GM18907 (cell line): Measurements from ENCODE around the gene SERPINC1.
"Not testable (repeated sequence)": the region's sequence is repeated elsewhere in the genome, so short reads cannot be mapped to it uniquely, and the experiment has no call there.

Source experiments
- ATAC-seq: cut with Tn5 transposase; IDR thresholded peaks from one replicate; pipeline ENCODE4 v1.9.1; 2021; ENCODE audit warnings: mild to moderate bottlenecking, moderate library complexity; ENCODE audit not compliant: unreplicated experiment

Gene SERPINC1

GRCh38 chr1:173863224-173864161, 53.6 kb downstream of the SERPINC1 start:
- no peak for ATAC-seq

DNA sequence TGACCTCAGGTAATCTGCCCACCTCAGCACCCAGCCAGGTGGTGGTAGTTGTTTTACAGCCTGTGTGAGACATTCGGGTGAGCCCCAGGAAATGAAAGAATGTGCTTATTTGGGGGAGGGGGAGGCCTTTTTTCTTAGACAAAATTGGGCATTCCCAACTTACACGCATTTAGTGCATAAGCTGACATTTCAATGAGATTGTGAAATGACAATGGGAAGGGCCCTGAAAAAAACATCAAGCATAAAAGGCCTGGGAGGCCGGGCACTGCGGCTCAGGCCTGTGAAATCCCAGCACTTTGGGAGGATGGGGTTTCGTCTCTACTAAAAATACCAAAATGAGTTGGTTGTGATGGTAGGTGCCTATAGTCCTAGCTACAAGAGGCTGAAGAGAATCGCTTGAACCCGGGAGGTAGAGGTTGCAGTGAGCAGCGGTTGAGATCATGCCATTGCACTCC, 54.3 kb downstream of the SERPINC1 start:
- no peak for ATAC-seq

DNA sequence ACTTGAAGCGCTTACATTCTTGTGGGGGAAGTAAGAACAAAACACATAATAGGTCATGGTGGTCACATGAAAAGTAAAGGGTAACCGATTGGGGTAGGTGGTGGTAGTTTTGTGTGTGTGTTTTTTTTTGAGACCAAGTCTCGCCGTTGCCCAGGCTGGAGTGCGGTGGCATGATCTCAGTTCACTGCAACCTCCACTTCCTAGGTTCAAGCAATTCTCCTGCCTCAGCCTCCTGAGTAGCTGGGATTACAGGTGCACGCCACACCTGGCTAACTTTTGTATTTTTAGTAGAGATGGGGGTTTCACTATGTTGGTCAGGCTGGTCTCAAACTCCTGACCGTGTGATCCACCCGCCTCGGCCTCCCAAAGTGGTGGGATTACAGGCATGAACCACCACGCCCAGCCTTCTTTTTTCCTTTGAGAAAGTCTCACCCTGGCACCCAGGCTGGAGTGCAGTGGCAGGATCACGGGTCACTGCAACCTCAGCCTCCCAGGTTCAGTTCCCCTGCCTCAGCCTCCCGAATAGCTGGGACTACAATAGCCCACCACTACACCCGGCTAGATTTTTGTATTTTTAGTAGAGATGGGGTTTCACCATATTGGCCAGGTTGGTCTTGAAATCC, 54.9 kb downstream of the SERPINC1 start:
- ATAC-seq: not testable (repeated sequence)

DNA sequence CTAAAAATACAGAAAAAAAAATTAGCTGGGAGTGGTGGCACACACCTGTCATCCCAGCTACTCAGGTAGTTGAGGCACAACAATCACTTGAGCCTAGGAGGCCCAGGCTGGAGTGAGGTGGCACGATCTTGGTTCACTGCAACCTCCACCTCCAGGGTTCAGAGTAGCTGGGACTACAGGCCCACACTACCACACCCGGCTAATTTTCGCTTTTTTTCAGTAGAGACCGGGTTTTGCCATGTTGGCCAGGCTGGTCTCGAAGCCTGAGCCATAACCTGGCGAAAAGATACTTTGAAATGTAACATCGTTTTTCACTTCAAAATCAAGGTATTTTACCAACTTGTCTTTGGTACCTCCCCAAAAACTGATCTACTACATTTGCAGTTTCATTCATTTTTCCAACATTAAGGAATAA, 55.4 kb downstream of the SERPINC1 start:
- no peak for ATAC-seq

GRCh38 chr1:173860065-173860464, 57.1 kb downstream of the SERPINC1 start:
- ATAC-seq: no peak

- ATAC-seq: not testable (repeated sequence)
Observed at GRCh38 chr1:173859547-173859946, 57.6 kb downstream of the SERPINC1 start.

- no peak for ATAC-seq
Observed at GRCh38 chr1:173857363-173857917, 59.7 kb downstream of the SERPINC1 start.

GRCh38 chr1:173856903-173857302, 60.2 kb downstream of the SERPINC1 start:
- ATAC-seq: no peak

- no peak for ATAC-seq
Observed at GRCh38 chr1:173856014-173856413, 61.1 kb downstream of the SERPINC1 start.
